KOPT-K1 (cell line): Measurements from ENCODE around the gene HMG20A.

Experiments
- H3K27ac ChIP-seq: fragments of 200-600 bp; sonication (generic); 2 replicates; pipeline ENCODE4 v1.5.1; 2016; ENCODE audit warnings: antibody characterized with exemption, mild to moderate bottlenecking, low read depth, low read length; ENCODE audit not compliant: poor library complexity, severe bottlenecking
- H3K36me3 ChIP-seq: fragments of 200-600 bp; sonication (generic); 2 replicates; pipeline ENCODE4 v1.5.1; 2017; ENCODE audit warnings: antibody characterized with exemption, mild to moderate bottlenecking, low read length, moderate library complexity; ENCODE audit not compliant: insufficient read depth
- H3K9me3 ChIP-seq: fragments of 200-600 bp; sonication (generic); 2 replicates; pipeline ENCODE4 v1.5.1; 2017; ENCODE audit warnings: antibody characterized with exemption, low read length, mild to moderate bottlenecking; ENCODE audit not compliant: insufficient read depth, poor library complexity, severe bottlenecking

The HMG20A gene

GRCh38 chr15:77503764-77504163 lies 83.1 kb downstream of the HMG20A start:
- no peaks in the 10 kb centered on the region for H3K36me3 ChIP-seq
- H3K9me3 ChIP-seq: no peaks in the 10 kb centered on the region
- H3K27ac ChIP-seq: no peak overlapping the region

DNA sequence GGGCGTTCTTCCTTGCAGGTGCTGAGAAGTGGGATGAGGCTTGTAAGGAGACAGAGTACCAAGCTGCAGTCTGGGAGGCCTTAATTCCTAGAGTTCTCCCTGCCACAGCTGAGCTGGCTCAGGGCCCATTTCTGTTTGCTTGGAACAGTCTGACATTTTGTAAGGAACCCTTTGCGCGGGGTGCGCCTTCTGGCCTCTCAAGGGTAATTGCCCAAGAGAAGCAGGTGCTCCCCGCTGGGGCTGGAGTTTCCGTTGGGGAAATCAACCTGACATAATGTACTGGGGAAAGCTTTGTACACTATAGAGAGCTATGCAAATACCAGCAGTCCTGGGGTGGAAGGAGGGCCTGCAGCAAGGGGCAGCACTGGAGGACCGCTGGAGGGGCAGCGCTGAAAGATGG lies 83.6 kb downstream of the HMG20A start:
- Histone ChIP-seq H3K27ac (no peak overlapping the region), H3K36me3 (no peaks in the 10 kb centered on the region)

DNA sequence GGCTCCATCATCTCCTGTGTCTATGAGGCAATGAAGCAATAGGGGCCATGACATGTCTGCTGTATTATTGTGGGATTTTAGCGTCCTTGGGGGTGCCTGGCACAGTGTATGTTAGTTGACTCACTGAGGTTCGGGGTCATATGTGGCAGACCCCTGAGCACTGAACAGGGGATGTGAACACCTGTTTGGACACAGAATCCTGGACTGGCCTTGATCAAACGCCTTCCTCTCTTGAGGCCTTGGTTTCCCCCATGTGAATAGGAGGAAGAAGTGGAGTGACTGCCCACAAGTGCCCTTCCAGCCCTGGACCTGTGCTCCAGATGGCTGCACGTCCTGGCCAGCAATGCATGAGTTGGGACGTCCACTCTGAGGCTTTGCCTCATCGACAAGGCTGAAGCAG lies 84.2 kb downstream of the HMG20A start:
- H3K27ac ChIP-seq: no peak overlapping the region
- H3K36me3 ChIP-seq: no peaks in the 10 kb centered on the region
- no peaks in the 10 kb centered on the region for H3K9me3 ChIP-seq

More for the DNA sequence above, 83.6 kb downstream of the HMG20A start:
- no peaks in the 10 kb centered on the region for H3K9me3 ChIP-seq

- no peaks in the 10 kb centered on the region for H3K9me3 ChIP-seq
- no peak overlapping the region for H3K27ac ChIP-seq
- H3K36me3 ChIP-seq: no peaks in the 10 kb centered on the region
These were observed 84.9 kb downstream of the HMG20A start for GRCh38 chr15:77505556-77505955.

- H3K36me3 ChIP-seq: no peaks in the 10 kb centered on the region
- no peaks in the 10 kb centered on the region for H3K9me3 ChIP-seq
- no peak overlapping the region for H3K27ac ChIP-seq
These were observed 85.8 kb downstream of the HMG20A start for GRCh38 chr15:77506311-77507142.

- Histone ChIP-seq H3K27ac (no peak overlapping the region), H3K9me3 (no peaks in the 10 kb centered on the region), H3K36me3 (no peaks in the 10 kb centered on the region)
These were observed 86.6 kb downstream of the HMG20A start for GRCh38 chr15:77507143-77507897.

- no peaks in the 10 kb centered on the region for H3K9me3 ChIP-seq
- no peaks in the 10 kb centered on the region for H3K36me3 ChIP-seq
- no peak overlapping the region for H3K27ac ChIP-seq
These were observed 87.2 kb downstream of the HMG20A start for GRCh38 chr15:77507911-77508310.

DNA sequence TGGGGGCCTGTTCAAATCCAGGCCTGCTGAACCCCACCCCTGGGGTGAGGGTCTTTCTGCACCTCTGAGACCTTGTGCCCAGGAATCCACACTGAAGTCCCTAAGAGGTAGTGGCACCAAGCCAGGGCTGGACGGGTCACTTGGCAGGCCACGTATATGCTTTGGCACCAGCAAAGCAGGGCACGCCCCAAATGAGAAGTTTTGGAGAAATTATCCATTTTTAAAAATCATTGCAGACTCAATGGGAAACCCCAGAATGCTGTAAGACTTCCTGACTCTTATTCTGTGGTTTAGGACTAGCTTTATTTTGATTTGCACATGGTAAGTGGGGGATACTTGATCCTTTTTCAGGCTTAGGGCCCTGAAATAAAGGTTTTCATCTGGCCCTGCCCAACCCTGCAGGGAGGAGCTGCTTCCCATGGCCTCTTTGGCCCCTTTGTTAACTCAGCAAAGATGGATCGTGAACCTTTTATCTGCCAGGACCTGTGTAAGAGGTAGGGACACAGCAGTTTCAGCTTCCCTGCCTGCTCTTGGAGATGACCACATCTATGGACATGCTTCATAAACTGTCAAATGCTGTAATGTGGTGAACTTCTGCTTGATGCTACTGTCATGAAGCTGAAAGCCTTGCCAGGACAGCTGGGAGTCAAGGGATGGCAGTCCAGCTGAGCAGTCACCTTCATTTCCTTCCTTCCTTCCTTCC lies 88.0 kb downstream of the HMG20A start:
- Histone ChIP-seq H3K9me3 (no peaks in the 10 kb centered on the region), H3K27ac (no peak overlapping the region), H3K36me3 (no peaks in the 10 kb centered on the region)

- Histone ChIP-seq H3K36me3 (no peaks in the 10 kb centered on the region), H3K27ac (no peak overlapping the region), H3K9me3 (no peaks in the 10 kb centered on the region)
These were observed 89.7 kb downstream of the HMG20A start for GRCh38 chr15:77510066-77511057.

DNA sequence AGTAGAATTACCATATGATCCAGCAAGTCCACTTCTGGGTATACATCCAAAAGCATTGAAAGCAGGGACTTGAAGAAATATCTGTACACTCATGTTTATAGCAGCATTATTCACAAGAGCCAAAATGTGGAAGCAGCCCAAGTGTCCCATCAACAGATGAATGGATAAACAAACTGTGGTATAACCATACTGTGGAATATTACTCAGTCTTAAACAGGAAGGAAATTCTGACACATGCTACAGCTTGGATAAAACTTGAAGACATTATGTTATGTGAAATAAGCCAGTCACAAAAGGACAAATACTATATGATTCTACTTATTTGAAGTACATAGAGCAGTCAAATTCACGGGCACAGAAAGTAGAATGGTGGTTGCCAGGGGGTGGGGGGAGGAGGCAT lies 91.2 kb downstream of the HMG20A start:
- Histone ChIP-seq H3K9me3 (no peaks in the 10 kb centered on the region), H3K27ac (no peak overlapping the region), H3K36me3 (no peaks in the 10 kb centered on the region)

DNA sequence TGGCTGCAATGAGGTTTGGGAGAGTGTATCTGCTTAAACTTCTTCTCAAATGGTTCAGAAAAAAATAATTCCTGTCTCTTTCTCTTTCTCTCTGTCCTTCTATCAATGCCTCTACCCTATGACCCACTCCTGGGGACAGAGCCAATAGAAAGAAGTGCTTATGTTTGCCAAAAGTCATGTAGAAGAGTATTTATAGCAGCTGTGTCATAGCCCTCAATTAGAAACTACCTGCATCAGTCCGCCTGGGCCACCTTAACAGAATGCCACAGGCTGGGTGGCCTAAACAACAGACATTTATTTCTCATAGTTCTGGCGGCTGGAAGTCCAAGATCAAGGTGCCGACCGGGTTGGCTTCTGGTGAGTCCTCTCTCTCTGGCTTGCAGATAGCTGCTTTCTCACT lies 92.5 kb downstream of the HMG20A start:
- no peaks in the 10 kb centered on the region for H3K36me3 ChIP-seq
- no peak overlapping the region for H3K27ac ChIP-seq
- no peaks in the 10 kb centered on the region for H3K9me3 ChIP-seq

DNA sequence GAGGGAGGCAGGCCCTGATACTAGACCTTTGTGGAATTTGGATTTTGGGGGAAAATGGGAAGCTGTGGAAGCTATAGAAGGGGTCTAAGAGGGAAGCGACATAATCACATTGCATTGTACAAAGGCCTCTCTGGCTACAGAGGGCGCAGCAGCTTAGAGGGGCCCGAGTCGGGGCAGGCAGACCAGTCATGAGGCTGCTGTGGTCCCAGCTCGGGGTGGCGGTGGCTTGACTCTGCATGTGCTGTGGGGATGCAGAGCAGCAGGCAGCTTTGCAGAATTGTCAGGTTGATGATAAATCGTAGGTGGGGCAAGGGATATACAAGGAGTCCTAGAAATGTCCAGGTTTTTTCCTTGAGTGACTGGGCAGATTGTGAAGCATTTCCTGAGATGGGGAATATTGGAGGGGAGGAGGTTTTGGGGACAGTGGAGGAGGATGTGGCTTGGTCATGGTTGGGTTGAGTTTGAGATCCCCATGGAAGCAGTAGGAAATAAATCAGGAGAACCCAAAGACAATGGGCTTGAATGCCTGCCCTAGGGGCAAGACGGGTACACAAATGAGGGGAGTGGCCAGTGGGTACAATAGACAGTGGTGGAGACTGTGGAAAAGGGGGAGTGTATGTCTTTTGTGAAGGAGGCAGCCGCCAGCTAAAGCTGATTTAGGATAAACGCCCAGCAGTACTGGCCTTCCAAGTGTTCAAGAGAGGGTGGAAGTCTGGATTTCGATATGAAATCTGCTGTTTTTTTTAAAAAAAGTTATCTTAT lies 94.1 kb downstream of the HMG20A start:
- H3K36me3 ChIP-seq: no peaks in the 10 kb centered on the region
- H3K9me3 ChIP-seq: no peaks in the 10 kb centered on the region
- no peak overlapping the region for H3K27ac ChIP-seq

DNA sequence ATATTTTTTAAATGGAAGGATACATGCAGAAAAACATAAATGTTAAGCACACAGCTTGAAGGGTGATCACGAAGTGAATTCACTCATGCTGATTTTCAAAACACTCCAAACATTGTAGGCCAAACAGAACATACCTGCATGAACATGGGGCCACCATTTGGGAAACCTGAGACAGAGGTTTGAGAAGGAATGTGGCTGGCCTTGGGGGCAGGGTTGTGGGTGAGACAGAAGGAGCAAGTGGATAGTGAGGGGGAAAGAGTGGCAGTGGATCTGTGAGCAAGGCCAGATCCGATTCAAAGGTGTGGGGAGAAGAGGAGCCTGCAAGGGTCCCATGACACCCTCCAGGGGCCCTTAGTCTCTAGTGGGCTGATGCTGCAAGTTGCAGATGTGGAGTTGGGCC lies 94.9 kb downstream of the HMG20A start:
- Histone ChIP-seq H3K36me3 (no peaks in the 10 kb centered on the region), H3K9me3 (no peaks in the 10 kb centered on the region), H3K27ac (no peak overlapping the region)

GRCh38 chr15:77516076-77516475 lies 95.4 kb downstream of the HMG20A start:
- no peak overlapping the region for H3K27ac ChIP-seq
- H3K9me3 ChIP-seq: no peaks in the 10 kb centered on the region
- H3K36me3 ChIP-seq: no peaks in the 10 kb centered on the region
